ENCODE measurements around the gene OSBPL6.
"Not testable (repeated sequence)": the region's sequence is repeated elsewhere in the genome, so short reads cannot be mapped to it uniquely, and the experiment has no call there.

Gene OSBPL6

DNA sequence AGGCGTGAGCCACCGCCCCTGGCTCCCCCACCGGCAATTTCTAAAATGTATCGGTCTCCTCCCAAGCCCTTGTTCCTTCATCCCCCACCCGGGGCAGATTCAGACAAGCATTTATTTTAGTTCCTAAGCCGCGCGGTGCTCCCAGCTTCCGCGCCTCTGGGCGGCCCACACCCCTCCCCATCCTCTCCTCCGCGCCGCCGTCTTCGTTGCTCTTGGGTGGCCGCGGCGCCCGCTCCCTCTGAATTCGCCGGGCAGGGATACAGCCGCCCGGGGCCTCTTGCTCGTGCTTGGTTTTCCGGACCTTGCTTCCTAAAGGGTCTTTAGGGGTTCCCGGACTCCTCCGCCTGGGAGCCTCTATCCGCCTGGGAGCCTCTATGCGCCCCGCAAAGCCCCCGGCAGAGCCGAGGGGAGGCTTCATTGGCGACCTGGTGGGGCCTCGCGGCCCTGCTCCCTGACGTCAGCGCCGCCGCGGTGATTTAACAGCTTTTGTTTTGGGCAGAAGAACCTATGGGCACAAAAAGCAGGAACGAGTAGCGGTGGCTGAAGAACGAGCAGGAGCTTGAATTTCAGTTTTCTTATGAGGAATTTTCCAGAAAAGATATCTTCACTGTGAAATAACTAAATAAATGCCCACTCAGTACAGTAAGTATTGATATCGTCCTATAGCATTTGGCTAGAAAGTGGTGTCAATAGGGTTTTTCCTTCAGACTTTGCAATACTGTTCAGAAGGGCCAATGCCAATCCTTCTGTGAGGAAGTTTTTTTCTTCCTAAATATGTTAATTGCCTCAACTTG lies 219.4 kb downstream of the OSBPL6 start:
- no peak for FAIRE-seq

DNA sequence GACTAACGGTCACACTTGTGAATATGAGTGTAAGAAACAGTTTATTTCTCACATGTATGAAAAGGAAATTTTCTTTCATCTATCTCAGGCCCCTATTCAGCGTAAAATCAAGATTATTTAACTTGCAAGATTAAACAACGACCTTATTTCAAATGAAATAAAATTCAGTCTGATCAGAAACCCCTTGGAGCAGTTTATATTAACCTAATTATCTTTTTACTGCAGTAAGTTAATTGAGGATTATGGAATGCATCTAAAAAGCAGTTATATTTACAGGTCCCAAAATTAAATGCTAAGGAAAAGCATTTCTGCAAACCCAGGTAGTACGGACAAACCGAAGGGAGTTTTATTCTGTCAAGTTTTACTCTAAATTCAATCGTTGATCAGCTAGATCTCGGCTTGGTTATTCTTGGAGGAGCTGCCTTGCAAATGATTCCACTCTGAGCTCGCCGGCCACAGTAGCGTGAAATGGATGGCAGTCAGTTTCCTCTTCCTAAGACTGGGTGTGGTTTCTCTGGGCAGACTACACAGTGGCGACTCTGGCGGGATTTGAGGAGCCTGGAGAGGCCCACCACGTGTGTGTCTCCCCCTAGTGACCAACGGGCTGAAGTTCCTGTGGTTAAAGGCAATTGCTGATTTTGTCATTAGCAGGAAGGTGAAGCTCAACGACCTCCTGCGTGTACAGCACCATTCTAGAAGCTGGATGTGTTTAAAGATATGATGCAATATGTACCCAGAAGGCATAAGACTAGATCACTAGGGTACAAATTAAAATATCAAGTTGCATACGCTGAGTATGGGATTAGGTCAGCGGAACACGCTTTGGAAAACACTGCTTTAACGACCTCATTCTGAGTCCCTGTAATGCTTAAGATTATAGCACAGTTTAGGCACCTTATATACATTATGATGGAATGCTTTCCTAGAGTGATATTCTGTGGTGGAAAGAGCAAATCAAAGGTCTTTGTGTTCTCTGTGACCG lies 220.2 kb downstream of the OSBPL6 start:
- peak; percentile 88 for FAIRE-seq

DNA sequence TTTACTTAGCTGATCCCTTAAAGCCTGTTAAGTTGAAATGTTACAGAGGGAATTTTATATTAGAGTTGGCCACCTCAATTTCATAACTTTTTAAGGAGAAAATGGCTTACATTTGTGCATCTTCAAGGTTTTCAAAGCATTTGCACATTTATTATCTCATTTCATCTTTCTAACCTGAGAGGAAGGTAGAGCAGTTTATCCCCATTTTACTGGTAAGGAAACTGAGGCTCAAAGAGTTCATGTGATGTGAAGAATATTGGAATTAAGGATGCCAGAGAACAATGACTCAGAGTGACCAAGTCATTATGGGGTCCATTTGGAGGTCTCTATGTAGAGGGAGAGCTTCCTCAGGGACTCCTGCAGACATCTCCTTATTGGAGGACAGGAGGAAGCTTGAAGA lies 221.7 kb downstream of the OSBPL6 start:
- FAIRE-seq: no peak

DNA sequence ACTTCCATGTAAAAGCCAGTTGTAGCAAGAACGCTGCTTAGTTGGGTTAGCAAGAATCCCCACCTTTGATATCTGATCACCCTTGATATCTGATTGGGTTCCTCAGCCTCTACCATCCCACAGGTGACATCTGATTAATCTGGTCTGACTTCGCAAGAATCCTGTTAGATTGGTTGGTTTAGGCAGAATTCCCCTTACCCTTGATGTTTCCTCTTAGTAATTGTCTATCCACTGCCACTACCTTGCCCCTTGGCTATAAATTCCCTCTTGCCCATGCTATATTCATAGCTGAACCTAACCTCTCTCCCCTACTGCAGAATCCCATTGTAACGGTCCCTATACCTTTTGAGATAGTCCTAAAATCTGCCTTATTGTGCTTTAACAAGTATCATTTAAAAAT lies 223.6 kb downstream of the OSBPL6 start:
- FAIRE-seq: no peak

DNA sequence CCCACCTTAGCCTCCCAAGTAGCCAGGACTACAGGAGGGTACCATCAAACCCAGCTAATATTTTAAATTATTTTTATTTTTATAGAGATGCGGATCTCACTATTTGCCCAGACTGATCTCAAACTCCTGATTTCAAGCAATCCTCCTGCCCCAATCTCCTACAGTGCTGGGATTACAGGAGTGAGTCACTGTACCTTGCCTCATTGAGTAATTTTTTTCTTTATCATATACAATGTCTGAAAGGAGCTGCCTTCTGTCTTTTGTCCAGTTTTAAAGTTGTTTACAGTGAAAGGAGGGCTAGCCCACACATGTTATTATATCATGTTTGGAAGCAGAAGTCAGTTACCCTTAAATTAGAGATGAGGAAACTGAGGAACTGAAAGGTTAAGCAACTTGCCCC lies 224.1 kb downstream of the OSBPL6 start:
- FAIRE-seq: no peak

DNA sequence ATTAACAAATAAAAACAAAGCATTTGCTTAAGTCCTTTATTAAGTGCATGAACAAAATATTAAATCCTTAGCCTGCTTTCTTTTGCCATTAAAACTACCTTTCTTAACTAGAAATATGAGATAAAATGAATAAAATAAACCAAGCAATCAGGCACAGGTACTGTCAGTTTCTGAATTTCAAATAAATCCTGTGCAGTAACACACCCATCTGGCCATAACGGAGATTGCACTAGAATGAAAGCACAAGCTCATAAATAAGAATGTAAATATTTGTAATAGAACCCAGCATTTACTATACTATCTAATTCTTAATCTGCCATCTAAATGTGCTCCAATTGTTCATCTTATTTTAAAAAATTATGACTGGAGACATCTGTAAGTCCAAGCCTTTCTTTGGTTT lies 224.8 kb downstream of the OSBPL6 start:
- FAIRE-seq: peak; percentile 9

DNA sequence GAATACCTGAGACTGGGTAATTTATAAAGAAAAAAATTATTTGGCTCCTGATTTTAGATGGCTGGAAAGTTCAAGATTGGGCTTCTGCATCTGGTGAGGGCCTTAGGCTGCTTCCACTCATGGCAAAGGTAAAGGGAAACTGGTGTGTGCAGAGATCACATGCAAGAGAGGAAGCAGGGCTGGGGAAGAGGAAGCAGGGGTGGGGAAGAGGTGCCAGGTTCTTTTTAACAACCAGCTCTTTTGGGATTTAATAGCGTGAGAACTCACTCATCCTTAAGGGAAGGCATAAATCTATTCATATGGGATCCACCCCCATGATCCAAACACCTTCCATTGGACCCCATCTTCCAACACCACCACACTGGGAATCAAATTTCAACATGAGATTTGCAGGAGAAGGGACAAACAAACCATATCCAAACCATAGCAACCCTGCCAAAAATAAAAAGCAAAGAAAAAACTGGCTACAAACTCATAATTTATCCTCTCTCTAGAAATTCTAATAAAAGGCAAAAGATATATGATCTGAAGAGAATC lies 226.2 kb downstream of the OSBPL6 start:
- FAIRE-seq: no peak

DNA sequence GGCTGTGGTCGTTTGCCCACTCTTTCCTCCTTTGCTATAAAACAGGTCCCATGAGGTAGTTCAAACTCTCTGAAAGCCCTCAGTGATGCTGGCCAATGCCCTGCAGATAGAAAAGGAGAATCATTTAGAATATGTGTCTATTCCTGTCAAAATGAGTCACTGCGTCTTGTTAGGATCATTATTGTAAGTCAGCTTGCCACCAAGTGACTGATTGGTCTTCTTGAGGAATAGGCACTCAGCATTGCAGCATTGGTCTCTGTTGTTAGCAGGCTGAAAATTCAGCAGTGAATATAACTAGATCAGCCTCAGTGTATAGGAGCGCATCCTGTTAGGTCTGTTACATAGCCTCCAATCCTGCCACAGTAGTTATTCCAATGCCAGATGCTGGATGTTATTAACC lies 227.8 kb downstream of the OSBPL6 start:
- no peak for FAIRE-seq

DNA sequence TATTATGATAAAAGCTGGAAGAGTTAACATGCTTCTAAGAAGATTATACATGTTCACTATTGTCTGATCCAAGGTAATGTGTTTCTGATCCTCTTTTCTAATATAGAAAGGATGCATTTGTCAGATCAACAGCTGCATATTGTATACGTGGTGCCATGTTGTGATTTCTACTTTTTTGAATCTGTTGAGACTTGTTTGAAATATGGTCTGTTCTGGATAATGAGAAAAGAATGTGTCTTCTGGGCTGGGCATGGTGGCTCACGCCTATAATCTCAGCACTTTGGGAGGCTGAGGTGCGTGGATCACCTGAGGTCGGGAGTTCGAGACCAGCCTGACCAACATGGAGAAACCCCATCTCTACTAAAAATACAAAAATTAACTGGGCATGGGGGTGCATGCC lies 229.4 kb downstream of the OSBPL6 start:
- FAIRE-seq: not testable (repeated sequence)

DNA sequence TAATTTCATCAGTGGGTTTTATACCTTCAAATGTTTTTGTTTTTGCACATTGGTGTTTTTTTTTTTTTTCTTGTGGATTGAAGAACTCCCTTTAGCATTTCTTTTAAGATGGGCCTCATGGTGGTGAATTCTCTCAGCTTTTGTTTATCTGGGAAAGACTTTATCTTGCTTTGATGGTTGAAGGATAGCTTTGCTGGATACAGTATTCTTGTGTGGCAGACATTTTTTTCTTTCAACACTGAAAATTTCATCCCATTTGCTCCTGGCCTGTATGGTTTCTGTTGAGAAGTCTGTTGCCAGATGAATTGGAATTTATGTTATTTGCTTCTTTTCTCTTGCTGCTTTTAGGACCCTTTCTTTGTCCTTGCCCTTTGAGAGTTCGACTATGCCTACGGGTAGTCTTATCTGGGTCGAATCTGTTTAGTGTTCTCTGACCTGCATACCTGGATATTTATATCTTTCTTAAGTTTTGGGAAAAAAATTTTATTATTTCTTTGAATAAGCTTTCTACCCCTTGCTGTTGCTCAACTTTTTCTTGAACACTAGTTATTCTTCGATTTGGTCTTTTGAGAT lies 231.0 kb downstream of the OSBPL6 start:
- no peak for FAIRE-seq

DNA sequence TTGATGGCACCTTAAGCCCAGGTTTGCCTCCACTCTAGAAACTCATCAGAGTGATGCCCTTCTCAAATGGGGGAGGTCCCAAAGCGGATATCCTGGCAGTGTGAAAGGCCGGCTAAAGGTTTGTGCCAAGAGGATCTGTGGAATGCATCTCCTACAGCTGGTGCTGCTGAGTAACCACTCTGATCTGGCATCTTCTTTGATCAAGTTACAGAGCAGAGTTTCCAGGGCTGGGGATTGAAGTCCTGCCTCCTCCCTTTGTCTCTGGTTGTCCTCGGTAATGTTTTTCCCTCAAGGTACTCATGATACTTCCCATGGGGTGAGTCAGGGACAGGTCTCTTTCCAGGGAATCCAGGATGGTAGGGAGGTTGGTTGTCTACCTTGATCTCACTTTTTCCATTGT lies 232.1 kb downstream of the OSBPL6 start:
- no peak for FAIRE-seq

DNA sequence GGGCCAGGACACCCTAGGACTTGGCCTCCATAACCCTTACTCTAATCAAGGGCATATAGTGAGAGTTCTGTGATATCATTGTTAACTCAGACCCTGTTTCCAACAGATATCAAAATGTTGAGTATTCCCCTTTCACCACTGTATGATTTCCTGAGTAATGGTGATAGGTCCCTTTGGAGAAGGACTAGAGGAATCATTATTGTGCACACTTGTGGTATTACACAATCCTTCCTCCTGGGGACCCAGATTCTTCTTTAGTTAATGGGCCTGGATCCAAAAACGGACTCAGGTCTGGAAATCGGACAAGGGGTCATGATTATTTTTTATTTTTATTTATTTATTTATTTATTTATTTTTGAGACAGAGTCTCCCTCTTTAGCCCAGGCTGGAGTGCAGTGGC lies 233.1 kb downstream of the OSBPL6 start:
- FAIRE-seq: no peak

DNA sequence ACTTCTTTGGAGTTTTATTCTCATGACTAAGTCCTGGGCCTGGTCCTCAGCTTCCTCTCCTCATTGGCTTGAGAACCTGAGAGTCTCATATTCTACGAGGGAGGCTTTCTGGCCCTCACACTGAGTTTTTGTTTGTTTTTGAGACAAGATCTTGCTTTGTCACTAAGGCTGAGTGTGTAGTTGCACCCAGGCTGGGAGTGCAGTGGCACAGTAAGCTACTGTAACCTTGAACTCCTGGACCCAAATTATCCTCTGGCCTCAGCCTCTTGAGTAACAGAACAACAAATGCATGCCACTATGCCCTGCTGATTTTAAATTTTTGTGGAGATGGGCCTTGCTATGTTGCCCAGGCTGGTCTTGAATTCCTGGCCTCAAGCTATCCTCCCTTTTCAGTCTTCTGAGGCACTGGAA lies 234.1 kb downstream of the OSBPL6 start:
- no peak for FAIRE-seq

DNA sequence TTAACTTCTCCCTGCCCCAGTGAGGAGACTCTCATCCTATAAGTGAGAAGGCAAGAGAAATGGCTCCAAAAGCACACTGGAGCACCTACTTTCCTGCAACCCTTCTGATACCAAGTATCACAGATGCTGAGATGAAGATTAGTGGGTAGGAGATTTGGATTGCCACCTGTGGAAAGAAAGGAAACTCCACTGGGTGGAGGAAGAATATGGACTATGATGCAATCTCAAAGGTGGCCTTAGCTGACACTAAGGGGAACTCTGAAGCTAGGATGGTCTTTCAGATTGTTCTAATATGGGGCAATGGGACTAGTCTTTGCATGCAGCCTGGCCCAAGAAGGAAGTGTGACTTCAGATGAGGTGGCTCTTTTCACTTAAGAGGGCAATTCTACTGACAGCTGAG lies 235.0 kb downstream of the OSBPL6 start:
- FAIRE-seq: no peak

DNA sequence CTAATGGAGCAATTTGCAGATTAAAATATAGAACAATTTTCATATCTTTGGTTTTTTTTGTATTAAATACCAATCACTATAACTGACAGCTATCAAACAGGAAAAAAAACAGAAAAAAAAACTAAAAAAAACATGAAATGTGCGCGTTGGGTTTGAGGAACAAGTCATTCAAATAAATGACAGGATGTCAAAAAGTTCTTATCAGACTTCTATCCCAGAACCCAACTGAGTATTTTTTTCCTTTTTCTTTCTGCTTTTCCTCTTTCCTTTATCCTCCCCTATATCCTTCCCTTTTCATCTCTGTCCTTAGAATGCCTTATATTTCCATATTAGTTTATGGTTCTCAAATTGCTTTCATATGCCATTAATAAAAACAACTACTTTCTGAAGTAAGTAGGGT lies 242.3 kb downstream of the OSBPL6 start:
- FAIRE-seq: no peak

DNA sequence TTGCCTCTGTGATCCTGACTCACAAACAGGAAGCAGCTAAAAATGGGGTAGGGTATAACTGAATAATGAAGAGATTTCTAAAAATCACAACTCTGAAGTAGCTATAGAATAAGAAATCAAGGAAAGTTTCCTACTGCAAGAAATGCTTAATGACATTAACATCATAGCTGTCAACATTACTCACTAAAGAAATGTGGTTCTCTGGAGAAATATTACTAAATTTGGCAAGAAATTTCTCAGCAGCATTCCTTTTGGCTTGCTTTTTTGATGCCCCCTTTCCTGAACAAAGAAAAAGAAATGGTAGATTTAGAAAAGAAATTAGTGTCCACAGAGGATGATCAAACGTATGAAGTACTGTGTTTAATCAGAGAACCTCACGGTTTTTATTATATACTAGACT lies 247.1 kb downstream of the OSBPL6 start:
- no peak for FAIRE-seq

DNA sequence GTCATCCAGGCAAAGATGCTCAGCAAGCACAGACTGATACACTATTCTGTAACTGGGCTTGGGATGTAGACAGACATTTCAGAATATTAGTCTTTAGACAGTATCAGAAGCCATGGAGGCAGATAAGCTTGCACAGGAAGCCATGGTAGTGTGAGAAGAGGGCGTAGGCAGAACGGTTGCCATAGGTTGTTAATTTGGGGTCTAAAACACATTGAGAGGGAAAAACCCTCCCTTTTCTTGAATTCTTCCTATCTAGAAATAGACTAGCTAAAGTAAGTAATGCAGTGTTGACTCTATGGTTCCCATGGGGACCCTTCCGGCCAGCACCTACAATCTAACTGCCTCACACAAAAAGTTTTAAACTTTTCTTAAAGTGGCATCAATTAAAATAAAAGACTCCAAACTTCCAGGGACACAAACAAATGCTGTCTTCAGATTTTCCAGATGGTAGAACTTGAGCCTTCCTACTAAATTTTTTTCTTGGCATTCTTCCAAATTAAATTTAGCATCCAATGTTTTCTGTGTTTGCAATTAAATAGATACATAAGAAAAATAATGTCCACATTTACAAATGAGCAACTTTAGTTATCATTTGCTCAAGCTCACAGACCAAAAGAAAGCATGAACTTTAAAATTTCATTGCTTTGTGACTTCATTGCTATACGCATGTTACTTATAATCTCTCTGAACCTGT lies 254.8 kb downstream of the OSBPL6 start:
- no peak for FAIRE-seq

DNA sequence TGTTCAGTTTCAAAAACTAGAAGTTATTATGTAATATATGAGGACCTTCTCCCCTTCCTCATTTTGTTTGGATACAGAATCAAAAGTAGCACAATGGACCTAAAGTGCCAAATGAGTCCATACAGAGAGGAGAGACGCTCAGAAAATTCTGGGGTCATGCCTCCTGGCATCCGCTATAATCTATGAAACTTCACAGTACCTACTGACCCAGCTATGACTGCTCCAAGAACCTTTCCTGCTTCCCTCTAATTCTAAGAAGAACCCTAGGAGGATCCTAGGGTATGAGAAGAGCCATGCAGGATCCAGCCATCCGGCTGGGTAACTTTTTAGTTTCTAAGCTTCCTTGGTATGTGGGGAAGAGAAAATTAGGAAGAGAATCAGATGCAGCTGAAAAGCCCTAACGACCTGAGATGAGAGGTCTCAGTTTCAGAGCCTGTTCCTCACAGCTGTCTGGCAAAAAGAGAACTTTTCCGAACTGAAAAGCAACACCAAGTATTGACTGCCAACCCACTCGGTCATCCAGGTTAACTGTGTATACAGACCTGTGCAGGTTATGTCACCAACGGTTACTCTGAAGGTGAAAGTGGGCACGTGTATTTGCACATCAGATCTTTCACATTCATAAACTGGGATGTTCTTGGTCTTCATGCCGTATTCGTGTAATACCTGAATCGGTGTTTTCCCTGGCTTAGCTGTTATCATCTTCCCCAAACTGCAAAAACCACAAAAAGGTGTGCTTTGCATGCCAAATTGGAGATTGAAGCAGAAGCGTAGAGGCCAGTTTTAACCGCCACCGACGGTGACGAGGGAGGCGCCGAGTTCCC lies 255.6 kb downstream of the OSBPL6 start:
- no peak for FAIRE-seq

DNA sequence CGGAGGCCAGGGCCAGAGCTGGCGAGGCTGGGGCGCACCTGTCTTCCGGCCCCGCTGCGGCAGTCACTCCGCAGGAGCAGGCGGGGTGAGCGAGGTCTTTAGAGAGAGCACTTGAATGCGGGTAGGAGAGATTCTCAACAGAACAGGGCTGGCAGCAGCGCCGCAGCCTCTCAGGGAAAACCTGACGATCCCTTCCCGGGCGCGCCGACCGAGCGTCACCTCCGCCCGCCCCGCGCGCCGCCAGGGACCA lies 256.1 kb downstream of the OSBPL6 start:
- FAIRE-seq: no peak

DNA sequence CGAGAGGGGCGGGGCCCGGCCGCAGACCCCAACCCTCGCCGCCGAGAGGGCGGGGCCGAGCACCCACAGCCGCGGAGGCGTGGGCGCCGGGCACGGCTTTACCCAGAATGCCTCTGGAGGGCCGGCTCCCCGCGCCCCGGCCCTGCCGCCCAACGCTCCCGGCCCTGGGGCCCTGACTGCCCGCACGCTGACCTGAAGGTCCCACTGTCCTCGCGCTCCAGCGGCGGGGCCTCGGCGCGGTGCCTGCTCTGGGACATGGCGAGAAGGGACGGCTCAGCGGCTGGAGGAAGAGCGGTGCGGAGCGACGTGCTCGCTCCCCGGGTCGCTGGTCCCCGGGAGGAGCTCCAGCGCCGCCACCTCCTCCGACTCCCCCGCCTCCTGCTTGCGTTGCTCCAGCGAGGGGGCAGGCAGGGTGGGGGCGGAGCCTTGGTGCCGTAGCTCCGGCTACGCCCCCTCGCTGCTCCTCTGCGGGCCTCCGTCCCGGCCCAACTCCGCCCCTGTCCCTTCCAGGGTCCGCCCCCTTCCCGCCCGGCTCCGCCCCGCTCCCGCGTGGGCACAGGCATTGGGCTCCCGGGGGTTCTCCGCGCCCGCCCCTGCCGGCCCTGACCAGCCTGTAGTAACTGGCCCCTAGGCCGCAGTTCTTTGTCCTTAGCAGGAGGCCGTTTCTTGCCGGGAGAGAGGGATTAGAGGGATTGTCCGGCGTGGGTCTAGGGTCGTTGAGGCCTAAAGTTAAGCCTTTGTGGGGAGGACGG lies 256.6 kb downstream of the OSBPL6 start, which contains the start of the genes PJVK and PRKRA:
Gene PJVK (plus strand): TSS at position 605 of the 752 bp plus-strand sequence. CDS start 2,032 bp downstream, outside the sequence.
Gene PRKRA (minus strand): TSS at position 402 of the 752 bp plus-strand sequence. CDS start 145 bp downstream, at position 257.
- FAIRE-seq: no peak

DNA sequence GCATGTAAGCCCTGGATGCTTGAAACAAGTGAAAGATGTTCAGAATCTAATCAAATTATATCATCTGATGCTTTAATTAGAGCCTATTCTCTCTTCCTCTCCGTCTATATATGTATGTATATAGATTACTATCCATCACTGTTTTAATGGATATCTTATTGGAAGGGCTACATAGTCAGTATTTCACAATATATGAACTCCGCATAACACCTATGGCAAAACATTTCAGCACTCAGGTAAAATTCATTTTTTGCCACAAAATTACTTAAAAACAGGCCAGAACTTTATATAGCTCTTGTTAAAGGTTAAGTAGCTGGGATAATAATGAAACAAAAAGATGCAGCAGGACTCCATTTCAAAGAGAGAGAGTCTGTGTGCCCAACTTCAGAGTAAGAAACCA lies 258.0 kb downstream of the OSBPL6 start:
- FAIRE-seq: no peak
